Activated effector memory CD4-positive, alpha-beta T cell treated with Interleukin-2 at 50 U/mL for 16 hours (primary cell): ENCODE measurements around the gene ETHE1.
"Not testable (repeated sequence)": the region's sequence is repeated elsewhere in the genome, so short reads cannot be mapped to it uniquely, and the experiment has no call there.

Source experiments
- DNase-seq: peaks from one replicate; pipeline ENCODE4 v3.0.0-alpha.2; 2020

Gene ETHE1

DNA sequence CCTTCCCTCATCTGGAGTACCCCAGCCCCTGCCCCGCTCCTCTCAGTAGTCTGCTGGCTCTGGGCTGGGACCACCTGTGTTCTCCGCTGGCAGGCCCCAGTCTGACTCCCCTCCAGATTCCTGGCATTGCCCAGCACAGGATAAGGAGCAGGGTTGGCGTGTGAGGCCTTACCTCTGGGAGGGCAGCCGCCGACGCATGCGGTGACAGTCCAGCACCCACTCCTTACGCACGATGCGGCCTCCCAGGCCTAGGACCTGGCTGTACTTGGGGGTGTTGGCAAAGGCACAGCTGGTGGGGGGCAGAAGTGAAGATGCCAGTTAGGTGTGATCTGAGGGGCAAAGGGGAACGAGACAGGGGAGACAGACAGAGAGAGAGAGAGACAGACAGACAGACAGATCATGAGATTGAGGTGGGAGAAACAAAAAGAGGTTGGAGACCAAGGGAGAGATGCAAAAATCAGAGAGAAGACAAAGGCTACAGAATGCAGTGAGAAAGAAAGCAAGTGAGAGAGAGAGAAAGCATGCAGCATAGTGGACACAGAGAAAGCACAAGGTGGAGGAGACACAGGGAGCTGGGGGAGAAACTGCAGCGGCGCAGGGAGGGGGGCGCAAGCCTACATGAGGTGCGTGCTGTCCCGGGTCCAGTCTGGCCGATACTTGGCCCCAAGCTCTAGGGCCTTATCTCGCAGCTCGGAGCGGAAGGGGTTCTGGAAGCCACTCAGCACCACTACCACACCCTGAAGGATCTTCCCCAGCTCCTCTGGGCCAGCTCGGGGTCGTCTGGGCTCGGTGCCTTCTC lies 24.6 kb upstream of the ETHE1 start:
- DNase-seq: no peak

DNA sequence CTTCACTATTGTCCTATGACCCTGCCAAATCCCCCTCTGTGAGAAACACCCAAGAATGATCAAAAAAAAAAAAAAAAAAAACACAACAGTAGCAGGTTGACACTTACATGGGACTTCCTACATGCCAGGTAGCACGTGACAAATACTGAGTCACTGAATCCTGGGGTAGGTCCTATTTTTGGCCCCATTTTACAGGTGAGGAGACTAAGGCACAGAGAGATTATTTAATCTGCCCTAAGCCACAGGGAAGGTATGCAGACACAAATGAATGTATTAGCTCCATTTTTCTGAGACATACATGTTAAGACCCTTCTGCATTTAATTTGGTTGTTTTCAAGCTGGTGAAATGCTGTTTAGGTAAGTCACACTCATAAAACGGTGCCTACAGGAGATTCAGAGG lies 21.7 kb upstream of the ETHE1 start:
- DNase-seq: no peak

DNA sequence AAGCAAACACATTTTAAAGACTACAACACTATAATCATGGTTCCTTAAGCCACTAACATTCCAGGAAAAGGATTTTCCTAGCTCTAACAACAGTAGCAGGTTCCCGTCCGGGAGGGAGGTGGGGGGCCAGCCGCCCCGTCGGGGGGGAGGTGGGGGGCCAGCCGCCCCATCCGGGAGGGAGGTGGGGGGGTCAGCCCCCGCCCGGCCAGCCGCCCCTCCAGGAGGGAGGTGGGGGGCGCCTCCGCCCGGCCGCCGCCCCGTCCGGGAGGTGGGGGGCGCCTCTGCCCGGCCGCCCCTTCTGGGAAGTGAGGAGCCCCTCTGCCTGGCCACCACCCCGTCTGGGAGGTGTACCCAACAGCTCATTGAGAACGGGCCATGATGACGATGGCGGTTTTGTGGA lies 20.9 kb upstream of the ETHE1 start:
- not testable (repeated sequence) for DNase-seq

DNA sequence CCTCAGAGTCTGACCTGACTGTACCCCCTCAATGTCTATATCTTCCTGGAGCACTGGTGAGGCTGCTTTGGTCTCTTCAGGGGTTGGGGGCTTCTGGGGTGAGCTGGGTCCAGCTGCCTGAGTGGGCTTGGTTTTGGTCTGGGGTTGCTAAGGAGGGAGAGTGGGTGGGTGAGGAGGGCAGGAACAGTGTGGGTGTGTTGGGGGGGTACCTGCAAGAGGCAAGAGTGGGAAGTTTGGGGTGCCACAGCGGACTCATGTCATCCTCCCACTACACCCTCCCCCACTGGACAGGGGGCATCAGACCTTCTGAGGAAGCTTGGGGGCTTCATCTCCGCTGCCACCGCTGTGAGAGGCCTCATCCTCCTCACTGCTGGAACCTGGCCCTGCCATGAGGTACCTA lies 19.6 kb upstream of the ETHE1 start:
- no peak for DNase-seq

GRCh38 chr19:43545981-43546380 lies 19.0 kb upstream of the ETHE1 start:
- no peak for DNase-seq

DNA sequence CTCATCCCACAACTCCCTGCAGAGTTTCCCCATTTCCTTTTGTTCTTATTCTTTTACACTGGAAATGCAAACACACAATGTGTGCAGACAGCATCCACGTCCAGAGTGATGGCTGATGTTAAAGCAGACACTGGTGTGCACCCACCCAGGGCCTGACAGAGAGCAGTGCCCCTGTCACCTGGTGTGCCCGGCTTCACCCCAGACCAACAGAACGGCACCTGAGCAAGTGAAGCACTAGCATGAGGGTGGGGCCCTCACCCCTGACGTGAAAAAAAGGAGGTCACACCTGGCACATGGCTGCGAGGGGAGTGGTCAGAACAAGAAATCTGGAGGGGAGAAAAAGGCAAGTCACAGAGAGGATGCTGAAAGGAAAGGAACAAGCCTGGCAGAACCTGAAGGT lies 18.3 kb upstream of the ETHE1 start:
- no peak for DNase-seq

- DNase-seq: no peak
These were observed 17.1 kb upstream of the ETHE1 start for GRCh38 chr19:43544077-43544476.

DNA sequence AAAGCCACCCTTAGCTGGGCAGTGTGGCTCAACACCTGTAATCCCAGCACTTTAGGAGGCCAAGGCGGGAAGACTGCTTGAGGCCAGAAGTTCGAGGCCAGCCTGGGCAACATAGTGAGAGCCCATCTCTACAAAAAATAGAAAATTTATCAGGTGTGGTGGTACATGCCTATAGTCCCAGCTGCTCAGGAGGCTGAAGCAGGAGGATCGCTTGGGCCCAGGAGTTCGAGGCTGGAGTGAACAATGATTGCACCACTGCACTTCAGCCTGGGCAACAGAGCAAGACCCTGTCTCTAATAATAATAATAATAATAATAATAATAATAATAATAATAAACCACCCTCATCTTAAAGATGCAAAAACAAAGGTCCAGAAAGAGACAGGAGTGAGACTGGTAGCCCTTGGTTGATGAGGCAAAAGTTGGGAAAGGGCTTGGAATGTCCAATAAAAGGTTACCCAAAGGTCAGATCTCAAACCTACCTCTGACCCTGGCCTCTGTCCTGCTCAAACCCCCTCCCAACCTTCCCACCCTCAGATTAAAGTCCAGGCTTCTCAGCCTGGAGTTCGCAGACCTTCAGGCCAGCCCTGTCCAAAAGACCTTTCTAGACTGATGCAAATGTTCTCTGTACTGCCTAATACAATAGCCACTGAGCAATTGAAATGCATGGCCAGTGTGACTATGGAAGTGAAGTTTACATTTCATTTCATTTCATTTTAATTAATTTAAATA lies 15.1 kb upstream of the ETHE1 start:
- DNase-seq: no peak

DNA sequence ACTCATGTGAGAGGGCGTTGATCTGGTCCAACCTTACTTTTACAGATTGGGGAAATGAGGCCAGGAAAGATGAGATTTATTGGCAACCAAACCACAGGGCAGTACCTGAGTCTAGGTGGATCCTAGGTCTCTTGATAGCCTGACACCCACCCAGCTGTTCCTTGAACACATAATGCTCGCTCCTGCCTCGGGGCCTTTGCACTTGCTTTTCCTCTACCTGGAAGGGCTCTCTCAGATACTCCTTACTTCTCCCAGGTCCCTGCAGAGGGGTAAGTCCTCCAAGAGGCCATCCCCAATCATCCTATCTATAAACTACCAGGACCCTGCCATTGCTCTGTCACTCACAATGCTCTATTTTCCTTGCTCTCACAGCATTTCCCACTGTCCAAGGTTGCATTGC lies 13.4 kb upstream of the ETHE1 start:
- no peak for DNase-seq

GRCh38 chr19:43538922-43539321 lies 11.9 kb upstream of the ETHE1 start:
- no peak for DNase-seq

DNA sequence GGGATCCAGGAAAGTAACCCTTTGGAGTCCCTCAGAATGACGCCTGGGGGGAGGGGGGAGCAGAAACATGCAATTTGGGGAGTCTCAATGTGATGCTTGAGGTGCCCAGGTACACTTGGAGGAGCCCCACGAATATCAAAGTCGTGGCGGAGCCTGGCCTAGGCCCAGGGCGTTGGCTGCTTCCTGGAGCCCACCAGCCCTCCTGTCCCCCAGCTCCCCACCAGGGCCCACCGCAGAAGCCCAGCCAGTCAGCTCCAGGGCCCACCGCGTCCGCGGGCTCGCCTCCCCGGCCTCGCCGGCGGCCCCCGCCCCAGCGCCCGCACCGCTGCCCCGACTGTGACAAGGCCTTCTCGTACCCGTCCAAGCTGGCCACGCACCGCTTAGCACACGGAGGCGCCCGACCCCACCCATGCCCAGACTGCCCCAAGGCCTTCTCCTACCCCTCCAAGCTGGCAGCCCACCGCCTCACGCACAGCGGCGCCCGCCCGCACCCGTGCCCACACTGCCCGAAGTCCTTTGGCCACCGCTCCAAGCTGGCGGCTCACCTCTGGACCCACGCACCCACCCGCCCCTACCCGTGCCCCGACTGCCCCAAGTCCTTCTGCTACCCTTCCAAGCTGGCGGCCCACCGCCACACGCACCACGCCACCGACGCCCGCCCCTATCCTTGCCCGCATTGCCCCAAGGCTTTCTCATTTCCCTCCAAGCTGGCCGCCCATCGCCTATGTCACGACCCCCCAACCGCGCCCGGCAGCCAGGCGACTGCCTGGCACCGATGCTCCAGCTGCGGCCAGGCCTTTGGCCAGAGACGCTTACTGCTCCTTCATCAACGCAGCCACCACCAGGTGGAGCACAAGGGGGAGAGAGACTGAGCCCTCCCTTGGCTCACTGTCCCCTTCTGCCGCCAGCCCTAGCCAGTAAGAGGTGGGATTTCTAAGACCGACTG lies 8.1 kb upstream of the ETHE1 start:
- DNase-seq: no peak

GRCh38 chr19:43534305-43534815 lies 7.4 kb upstream of the ETHE1 start:
- DNase-seq: no peak

DNA sequence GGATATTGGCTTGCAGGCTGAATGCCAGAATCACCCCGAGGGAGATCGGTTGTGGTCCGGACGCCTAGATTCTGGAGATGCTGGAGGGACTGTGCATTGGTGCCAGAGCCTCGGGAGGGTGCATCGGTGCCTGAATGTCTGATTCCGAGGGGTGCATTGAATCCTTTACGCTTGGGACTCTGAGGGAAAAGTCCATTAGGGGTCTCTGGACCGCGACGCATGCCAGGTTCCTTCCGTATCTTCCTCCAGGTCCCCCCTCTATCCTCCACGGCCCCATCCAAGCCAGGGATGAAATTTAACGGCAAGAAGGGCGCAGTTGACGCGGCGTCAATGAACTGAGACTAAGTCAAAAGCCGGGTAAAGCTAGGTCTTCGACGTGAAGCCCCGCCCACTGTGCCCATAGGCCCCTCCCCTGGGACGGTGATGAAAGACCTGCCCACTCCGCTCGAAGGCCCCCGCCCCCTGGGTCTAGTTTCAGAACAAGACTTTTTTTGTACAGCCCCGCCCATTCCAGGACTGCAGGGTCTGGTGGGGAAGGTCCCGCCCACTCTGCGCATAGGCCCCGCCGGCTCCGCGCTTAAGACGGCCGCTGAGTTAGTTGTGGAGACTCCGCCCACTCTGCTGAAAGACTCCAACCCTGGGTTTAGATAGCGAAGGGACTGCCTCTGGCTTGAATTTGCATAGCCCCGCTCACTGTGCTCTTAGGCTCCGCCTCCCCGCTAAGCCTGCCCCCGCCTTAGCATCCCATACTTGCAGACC lies 6.7 kb upstream of the ETHE1 start:
- peak; percentile 80 for DNase-seq

GRCh38 chr19:43532962-43533545 lies 6.1 kb upstream of the ETHE1 start, which contains the start of gene ZNF575:
Gene ZNF575, plus strand, starts transcription at chr19:43533188. Its CDS starts 1,235 bp downstream, at chr19:43534423.
- DNase-seq: peak; percentile 74

DNA sequence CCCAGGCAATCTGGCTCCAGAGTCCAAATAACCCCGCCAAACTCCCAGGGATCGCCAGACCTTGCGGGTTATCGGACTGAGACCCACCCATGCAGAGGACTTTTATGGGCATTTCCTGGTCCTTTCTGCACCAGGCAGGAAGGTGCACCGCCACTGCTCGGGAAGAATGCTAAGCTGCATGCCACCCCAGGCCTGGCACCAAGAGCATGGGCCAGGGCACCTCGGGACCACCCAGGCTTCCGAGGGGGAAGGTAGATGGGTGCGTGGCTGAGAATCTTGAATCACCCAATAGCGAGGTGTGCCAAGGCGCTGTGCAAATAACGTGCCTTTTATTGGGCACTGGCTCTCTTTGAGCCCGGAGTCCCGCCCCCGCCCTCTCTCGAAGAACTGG lies 5.6 kb upstream of the ETHE1 start:
- no peak for DNase-seq

GRCh38 chr19:43527860-43528622 lies 1.0 kb upstream of the ETHE1 start:
- DNase-seq: no peak

DNA sequence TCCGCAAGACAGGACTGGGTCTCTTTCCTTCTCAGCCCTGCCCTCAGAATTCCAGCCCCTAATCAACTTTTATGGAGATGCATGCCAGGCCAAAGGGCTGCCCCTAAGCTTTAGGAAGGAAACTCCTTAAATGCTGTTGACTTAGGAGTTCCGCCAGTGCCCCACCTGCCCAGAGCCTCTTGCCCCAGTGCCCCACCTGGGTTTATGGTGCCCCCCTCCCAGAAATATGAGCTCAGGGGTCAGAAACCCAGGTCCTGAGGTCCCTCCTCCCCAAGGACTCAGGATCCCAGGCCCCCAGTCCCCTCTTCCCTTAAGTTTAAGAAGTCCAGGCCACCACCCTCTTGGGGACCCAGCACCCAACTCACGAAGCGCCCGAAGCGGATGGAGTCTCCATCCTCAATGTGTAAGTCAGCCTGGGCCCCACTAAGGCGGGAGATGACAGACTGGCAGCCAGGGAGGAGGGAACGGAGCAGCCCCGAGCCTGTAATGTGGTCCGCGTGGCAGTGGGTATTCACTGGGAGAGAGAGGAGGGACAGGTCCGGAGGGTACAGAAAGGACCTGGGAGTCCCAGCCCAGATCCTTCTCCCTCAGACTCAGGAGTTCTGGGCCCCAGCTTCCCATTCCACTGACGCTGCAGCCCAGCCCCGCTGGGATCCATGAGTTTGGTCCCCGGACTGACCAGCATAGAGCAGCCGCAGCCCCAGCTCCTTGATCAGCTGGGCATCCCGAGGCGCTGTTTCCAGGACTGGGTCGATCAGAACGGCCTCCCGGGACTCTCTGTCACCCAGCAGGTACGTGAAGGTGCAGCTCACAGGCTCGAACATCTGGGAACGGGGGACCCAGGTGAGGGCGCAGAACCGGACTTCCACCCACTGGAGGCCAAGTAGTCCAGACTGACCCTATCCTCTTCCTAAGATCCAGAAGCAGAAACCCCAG lies 897 bp downstream of the ETHE1 start:
- no peak for DNase-seq

- no peak for DNase-seq
These were observed 1.8 kb downstream of the ETHE1 start for GRCh38 chr19:43524922-43525835.

DNA sequence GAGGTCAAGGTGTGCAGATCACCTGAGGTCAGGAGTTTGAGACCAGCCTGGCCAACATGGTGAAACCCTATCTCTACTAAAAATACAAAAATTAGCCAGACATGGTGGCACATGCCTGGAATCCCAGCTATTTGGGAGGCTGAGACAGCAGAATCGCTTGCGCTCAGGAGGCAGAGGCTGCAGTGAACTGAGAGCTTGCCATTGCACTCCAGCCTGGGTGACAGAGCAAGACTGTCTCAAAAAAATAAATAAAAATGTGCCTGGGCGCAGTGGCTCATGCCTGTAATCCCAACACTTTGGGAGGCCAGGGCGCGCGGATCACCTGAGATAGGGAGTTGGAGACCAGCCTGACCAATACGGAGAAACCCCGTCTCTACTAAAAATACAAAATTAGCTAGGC lies 3.3 kb downstream of the ETHE1 start:
- not testable (repeated sequence) for DNase-seq
